T47D (cell line): ENCODE measurements around the gene IGSF21.

Experiments used
- DNase-seq, 2 experiments: peaks; one replicate each; pipeline versions ENCODE4 v3.0.0 to v3.0.0-alpha.2; 2011 to 2012; ENCODE audit warnings: low read depth in 1 of 2, low spot score in 1 of 2
- JUND ChIP-seq: IDR thresholded peaks from 2 replicates; pipeline ENCODE4 v1.6.1; 2012; ENCODE audit warnings: low read depth
- in situ Hi-C: cut with HindIII; loops from 2 replicates; pipeline ENCODE4 v1.10.0; 2016; ENCODE audit warnings: low sequenced_read_pairs, low pct_unique_long_range_greater_than_20kb

IGSF21 gene

DNA sequence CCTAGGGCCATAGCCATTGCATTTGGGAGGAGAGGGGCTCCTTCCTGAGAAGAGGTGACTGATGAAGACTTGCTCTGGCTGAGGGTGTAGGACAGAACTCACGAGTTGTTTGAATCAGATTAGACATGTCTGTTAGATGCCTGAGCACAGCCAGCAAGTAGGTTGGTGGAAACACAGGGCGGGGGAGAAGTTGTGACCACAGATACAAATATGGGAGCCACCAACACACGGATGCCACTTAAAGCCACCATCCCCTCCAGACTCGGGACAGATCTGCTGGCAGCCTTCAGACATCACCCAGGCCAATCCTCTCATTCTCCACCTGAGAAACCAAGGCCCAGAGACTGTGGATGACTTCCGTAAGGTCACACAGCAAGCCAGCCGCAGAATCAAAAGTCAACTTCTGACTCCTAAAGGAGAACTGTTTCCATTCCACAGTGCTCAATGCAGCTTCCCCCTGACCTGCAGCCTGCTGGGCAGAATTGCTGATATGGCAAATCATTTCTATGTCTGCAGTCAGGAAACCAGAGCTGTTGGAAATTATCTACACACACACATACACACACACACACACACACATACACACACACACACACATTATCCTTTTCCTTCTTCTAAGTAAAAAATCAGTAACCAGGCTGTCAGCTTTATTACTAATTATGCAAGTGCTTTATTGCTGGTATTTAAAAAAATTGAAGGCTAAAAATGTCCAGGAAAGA lies 196.7 kb downstream of the IGSF21 start:
- TF ChIP-seq JUND, result no peak
- no peak for DNase-seq
- in situ Hi-C loops, result no loop called here

- DNase-seq, result no peak
- TF ChIP-seq JUND, result no peak
- in situ Hi-C loops, result no loop called here
Measured at GRCh38 chr1:18305182-18305795, 197.7 kb downstream of the IGSF21 start.

GRCh38 chr1:18307329-18307898 lies 199.8 kb downstream of the IGSF21 start:
- no peak for TF ChIP-seq JUND
- DNase-seq, result no peak
- in situ Hi-C loops, result no loop called here

DNA sequence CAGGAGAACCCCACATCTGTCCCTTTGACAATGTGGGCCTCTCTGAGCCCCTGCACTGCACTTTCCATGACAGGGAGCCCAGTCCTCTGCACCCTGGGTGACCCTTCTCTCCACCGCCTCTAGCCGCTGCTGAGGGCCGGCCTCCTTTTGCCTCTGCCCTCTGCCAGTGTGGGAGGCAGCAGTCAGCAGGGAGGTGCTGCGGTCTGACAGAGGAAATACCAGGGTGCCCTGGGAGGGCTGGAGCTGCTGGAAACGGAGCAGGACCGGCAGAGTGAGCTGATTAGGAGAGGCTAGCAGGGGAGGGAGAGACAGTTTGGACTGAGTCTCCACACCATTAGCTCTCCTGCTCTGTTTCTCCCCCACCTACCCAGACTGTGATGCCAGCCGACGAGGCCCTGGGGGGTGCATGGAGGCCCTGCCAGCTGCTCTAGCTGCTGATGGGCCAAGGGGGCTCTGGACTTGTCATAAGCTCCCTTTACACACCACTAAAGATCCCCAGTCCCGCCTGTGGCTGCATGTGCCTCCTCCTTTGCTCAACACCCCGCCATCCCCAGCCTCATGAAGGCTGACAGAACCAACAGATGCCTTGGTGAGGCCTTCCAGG lies 202.1 kb downstream of the IGSF21 start:
- TF ChIP-seq JUND, result no peak
- in situ Hi-C loops, result no loop called here
- DNase-seq, result no peak

GRCh38 chr1:18312961-18313360 lies 205.4 kb downstream of the IGSF21 start:
- no peak for TF ChIP-seq JUND
- in situ Hi-C loops, result no loop called here
- DNase-seq, result no peak

DNA sequence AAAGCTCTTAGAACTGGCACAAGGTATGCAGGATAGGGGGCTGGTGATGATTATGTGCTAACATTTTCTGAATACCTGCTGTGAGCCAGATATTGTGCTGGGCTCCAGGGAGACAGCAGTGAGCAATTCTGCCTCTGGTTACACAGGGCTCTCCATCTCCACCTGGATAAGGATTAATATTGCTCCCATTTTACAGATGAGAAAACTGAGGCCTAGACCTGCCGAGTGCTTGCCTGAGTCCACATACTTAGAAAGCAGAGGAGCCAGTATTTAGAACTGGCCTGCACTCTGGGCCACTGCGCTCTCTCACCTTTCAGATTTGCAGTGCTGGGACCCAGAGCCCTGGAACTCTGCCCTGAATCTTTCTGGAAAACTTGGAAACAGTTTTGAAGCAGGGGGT lies 205.9 kb downstream of the IGSF21 start:
- no peak for DNase-seq
- no peak for TF ChIP-seq JUND
- in situ Hi-C loops, result no loop called here

DNA sequence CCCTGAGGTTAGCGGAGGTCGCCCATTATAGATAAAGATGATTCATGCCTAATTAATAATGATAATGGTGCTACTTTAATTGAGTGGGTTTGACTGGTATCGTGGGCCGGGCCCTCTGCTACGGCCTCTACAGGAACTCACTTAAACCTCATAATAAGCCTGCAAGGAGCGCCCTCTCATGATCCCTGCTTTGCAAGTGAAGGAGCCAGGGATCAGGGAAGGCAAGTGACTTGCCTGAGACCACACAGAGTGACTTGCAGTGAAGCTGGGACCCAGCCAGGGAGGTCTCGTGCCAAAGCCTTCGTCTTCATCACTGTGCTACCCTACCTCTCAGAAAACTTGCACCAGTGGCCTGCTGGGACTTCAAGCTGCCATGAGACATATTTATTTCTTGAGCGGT lies 206.8 kb downstream of the IGSF21 start:
- in situ Hi-C loops, result no loop called here
- TF ChIP-seq JUND, result no peak
- DNase-seq, result no peak

DNA sequence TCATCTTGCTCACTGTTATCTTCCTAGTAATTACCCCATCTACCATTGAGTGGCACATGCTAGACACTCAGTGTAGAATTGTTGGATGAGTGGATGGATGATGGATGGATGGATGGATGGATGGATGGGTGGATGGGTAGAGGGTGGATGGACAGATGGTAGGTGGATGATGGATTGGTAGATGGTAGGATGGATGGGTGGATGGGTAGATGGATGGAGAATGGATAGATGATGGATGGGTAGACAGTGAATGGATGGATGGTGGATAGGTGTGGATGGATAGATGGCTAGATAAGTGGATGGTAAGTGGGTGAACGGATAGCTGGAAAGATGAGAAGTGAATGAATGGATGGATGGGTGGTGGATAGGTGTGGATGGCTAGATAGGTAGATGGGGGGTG lies 207.9 kb downstream of the IGSF21 start:
- DNase-seq, result no peak
- no peak for TF ChIP-seq JUND
- in situ Hi-C loops, result no loop called here

DNA sequence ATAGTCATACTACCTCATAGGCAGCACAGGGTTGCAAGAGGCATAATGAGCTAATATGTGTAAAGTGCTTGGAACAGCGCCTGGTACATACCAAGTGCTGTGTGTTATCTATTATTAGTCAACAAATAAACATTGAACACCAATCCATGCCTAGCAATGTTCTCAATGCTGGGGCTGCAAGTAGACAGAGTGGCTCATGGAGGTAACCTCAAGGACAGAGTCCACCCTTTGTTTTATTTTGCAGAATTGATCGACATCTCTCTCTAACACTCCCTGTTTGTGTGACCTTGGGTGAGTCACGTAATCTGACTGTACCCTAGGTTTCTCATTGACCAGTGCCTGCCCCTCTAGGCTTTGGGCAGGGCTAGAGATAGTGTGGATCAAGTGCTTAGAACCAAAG lies 209.2 kb downstream of the IGSF21 start:
- no peak for DNase-seq
- no peak for TF ChIP-seq JUND
- in situ Hi-C loops, result no loop called here

DNA sequence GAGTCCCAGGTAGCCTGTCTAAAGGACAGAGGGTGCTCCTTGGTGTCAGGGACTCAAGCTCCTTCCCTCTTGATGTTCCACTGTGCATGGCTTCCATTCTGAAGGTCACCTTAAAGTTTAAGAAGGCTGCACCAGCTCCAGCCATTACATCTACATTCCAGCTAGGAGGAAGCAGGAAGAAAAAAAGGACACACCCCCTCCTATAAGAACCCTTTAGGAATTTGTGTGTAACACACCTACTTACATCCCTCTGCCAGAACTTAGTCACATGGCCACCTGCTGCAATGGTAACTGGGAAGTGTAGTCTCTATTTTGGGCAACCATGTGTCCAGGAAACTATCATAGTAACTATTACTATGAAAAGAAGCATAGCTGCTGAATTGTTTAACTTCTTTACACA lies 211.5 kb downstream of the IGSF21 start:
- in situ Hi-C loops, result no loop called here
- DNase-seq, result peak in 1 of 2 experiments; percentile 46
- no peak for TF ChIP-seq JUND

GRCh38 chr1:18320051-18320450 lies 212.5 kb downstream of the IGSF21 start:
- no peak for TF ChIP-seq JUND
- in situ Hi-C loops, result no loop called here
- DNase-seq, result no peak

DNA sequence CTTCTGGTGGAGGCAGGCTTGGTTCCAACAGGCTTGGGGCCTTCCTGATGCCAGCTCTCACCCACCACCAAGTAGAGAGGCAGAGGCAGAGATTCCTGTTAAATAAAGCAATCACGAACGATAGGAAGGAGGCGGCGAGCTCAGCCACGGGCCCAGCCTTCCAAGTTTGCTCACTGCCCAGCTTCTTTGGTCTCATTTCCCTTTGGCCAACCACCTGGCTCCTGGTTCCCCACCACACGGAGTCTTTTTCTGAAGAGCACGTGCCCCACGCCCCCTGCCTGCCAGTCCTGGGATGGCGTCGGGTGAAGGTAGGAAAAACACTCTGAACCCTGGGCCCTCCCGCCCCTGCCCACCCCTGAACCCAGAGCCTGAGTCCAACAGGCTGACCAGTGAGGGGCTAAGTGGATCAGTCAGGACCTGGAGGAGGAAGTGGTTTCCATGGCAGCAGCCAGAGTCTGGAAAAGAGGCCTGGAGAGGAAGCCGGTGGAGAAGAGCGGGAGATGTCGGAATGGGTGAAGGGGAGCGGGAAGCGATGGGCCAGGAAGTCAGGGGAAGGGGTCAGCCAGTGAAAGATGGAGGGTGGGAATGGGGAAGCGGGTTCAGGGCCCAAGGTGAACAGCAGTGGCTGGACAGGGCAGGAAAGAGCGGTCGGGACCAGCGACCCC lies 214.9 kb downstream of the IGSF21 start:
- no peak for DNase-seq
- in situ Hi-C loops, result no loop called here
- no peak for TF ChIP-seq JUND

DNA sequence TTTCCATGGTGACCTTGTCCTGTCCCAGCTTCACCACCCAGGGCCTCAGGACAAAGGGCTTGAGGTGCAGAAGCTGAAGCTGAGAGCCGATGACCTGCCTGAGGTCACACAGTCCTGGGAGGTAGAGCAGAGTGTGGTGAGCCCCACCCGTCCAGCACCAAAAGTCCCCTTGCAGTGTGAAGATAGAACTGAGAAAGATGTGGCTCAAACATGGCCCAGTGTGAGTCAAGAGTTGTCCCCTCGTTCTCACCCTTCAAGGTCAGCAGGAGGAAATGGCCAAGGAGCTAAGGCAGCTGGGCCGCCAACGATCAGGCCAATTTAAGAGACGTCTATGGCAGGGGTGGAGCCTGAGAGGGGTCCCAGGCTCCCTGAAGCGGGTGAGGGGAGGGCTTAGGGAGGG lies 215.7 kb downstream of the IGSF21 start:
- TF ChIP-seq JUND, result no peak
- DNase-seq, result no peak
- in situ Hi-C loops, result no loop called here
